OCI-LY1 (cell line): Measurements from ENCODE around the gene SLC35F2.

Source experiments
- H2AFZ ChIP-seq: fragments of 200-600 bp; sonication (generic), shearing (Covaris generic); 2 replicates; pipeline ENCODE4 v1.6.0; 2014; ENCODE audit warnings: antibody characterized with exemption, mild to moderate bottlenecking, low read length
- H3F3A ChIP-seq: fragments of 200-600 bp; sonication (generic), shearing (Covaris generic); 2 replicates; pipeline ENCODE4 v1.6.0; 2014; ENCODE audit warnings: mild to moderate bottlenecking, antibody characterized with exemption, low read length, moderate library complexity; ENCODE audit not compliant: insufficient read depth
- H3K27ac ChIP-seq: fragments of 200-600 bp; sonication (generic); 2 replicates; pipeline ENCODE4 v1.5.1; 2014; ENCODE audit warnings: low read length, mixed run types, mild to moderate bottlenecking, low read depth; ENCODE audit not compliant: poor library complexity, severe bottlenecking
- H3K27me3 ChIP-seq: fragments of 200-600 bp; sonication (generic); 2 replicates; pipeline ENCODE4 v1.6.0; 2014; ENCODE audit warnings: antibody characterized with exemption, mild to moderate bottlenecking, low read length, moderate library complexity; ENCODE audit not compliant: insufficient read depth
- H3K36me3 ChIP-seq: fragments of 200-600 bp; sonication (generic); 2 replicates; pipeline ENCODE4 v1.6.1; 2014; ENCODE audit warnings: mild to moderate bottlenecking, antibody characterized with exemption, low read length, moderate library complexity, mixed read lengths; ENCODE audit not compliant: insufficient read depth
- H3K4me1 ChIP-seq: fragments of 200-600 bp; sonication (generic); 2 replicates; pipeline ENCODE4 v1.5.1; 2014; ENCODE audit warnings: mild to moderate bottlenecking, low read length, moderate library complexity; ENCODE audit not compliant: insufficient read depth, severe bottlenecking
- H3K4me2 ChIP-seq: fragments of 200-600 bp; sonication (generic), shearing (Covaris generic); 2 replicates; pipeline ENCODE4 v1.6.1; 2014; ENCODE audit warnings: low read length
- H3K4me3 ChIP-seq: fragments of 200-600 bp; sonication (generic); 2 replicates; pipeline ENCODE4 v1.5.1; 2014; ENCODE audit warnings: low read length, low read depth, mild to moderate bottlenecking, mixed read lengths; ENCODE audit not compliant: poor library complexity, severe bottlenecking
- H3K79me2 ChIP-seq: fragments of 200-600 bp; shearing (Covaris generic); 2 replicates; pipeline ENCODE4 v1.6.1; 2016; ENCODE audit warnings: mixed run types, low read length, mixed read lengths; ENCODE audit not compliant: insufficient read depth
- H3K9ac ChIP-seq: fragments of 200-600 bp; sonication (generic), shearing (Covaris generic); 2 replicates; pipeline ENCODE4 v1.6.1; 2014; ENCODE audit warnings: mild to moderate bottlenecking, low read length, mixed read lengths
- H3K9me2 ChIP-seq: fragments of 200-600 bp; sonication (generic), shearing (Covaris generic); 2 replicates; pipeline ENCODE4 v1.6.1; 2014; ENCODE audit warnings: low read depth, mild to moderate bottlenecking, low read length, mixed read lengths
- H3K9me3 ChIP-seq: fragments of 200-600 bp; shearing (Covaris generic); 2 replicates; pipeline ENCODE4 v1.6.1; 2014; ENCODE audit warnings: low read length, mixed read lengths
- H4K20me1 ChIP-seq: fragments of 200-600 bp; sonication (generic), shearing (Covaris generic); 2 replicates; pipeline ENCODE4 v1.6.0; 2016; ENCODE audit warnings: mild to moderate bottlenecking, low read length; ENCODE audit not compliant: insufficient read depth
- CTCF ChIP-seq: fragments of 200-600 bp; sonication (generic), shearing (Covaris generic); IDR thresholded peaks from 2 replicates; pipeline ENCODE4 v1.5.1; 2017; ENCODE audit warnings: mild to moderate bottlenecking, antibody characterized with exemption, low read length, moderate library complexity, mixed read lengths
- EZH2 ChIP-seq: fragments of 200-600 bp; sonication (generic), shearing (Covaris generic); IDR thresholded peaks from 2 replicates; pipeline ENCODE4 v1.8.0; 2017; ENCODE audit warnings: borderline replicate concordance, mixed run types, mild to moderate bottlenecking, antibody characterized with exemption, low read length, moderate library complexity, mixed read lengths

SLC35F2 gene

GRCh38 chr11:107743191-107743590 is 115.4 kb downstream of the SLC35F2 start:
- Histone ChIP-seq H3K27ac (no peak overlapping the region), H3K9ac (no peak overlapping the region), H3K36me3 (no peaks in the 10 kb centered on the region), H3K9me2 (no peaks in the 10 kb centered on the region), H4K20me1 (no peaks in the 10 kb centered on the region), H3K4me2 (no peak overlapping the region), H3K27me3 (no peaks in the 10 kb centered on the region), H3K4me3 (no peak overlapping the region), H3K9me3 (no peaks in the 10 kb centered on the region), H3K79me2 (no peaks in the 10 kb centered on the region), H2AFZ (no peak overlapping the region), H3F3A (no peaks in the 10 kb centered on the region), H3K4me1 (no peaks in the 10 kb centered on the region)
- TF ChIP-seq EZH2 (no peak), CTCF (no peak)

GRCh38 chr11:107741044-107741823 is 117.4 kb downstream of the SLC35F2 start:
- Histone ChIP-seq H3K36me3 (no peaks in the 10 kb centered on the region), H3K9me3 (no peaks in the 10 kb centered on the region), H3K27me3 (no peaks in the 10 kb centered on the region), H2AFZ (no peak overlapping the region), H3F3A (no peaks in the 10 kb centered on the region), H3K79me2 (no peaks in the 10 kb centered on the region), H3K27ac (no peak overlapping the region), H3K4me2 (no peak overlapping the region), H3K4me3 (no peak overlapping the region), H3K4me1 (no peaks in the 10 kb centered on the region), H3K9me2 (no peaks in the 10 kb centered on the region), H4K20me1 (no peaks in the 10 kb centered on the region), H3K9ac (no peak overlapping the region; the same call in 1 of the 2 replicates)
- peak; percentile 93 for TF ChIP-seq CTCF
- no peak for TF ChIP-seq EZH2
